CD4-positive, alpha-beta T cell treated with Interleukin-15 for 4 hours (primary cell): Measurements from ENCODE around the gene EIF2S2.
A peak's percentile ranks its signal among the peaks of the same experiment; 100 is the strongest.

Source experiments
- DNase-seq: peaks from one replicate; pipeline ENCODE4 v3.0.0-alpha.2; 2020; ENCODE audit warnings: low spot score

Gene EIF2S2

DNA sequence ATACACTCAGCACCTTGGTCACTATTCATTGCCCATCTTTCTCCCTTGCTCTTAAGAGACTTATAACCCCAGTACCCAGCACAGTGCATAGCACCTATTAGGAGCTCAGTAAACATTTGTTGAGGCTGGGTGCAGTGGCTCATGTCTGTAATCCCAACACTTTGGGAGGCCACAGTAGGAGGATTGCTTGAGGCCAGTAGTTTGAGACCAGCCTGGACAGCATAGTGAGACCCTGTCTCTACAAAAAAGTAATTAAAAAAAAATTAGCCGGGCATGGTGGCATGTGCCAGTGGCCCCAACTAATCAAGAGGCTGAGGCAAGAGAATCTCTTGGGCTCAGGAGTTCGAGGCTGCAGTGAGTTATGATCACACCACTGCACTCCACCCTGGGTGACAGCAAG is 8.2 kb upstream of the EIF2S2 start:
- DNase-seq = no peak

DNA sequence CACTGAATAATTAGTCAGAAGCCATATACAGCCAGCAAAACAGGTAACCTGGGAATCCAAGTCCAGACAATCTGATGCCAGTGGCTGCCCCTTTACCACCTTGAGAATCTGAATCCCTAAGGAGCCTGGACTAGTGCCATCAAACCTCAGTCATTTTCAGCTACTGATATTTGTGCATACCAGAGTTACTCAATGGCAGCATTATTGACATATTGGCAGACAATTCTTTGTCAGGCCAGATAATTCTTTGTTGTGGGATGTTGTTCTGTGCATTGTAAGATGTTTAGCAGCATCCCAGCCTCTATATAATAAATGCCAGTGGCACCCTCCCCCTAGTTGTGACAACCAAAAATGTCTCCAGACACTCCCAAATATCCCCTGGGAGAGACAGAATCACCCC is 3.2 kb upstream of the EIF2S2 start:
- no peak for DNase-seq

DNA sequence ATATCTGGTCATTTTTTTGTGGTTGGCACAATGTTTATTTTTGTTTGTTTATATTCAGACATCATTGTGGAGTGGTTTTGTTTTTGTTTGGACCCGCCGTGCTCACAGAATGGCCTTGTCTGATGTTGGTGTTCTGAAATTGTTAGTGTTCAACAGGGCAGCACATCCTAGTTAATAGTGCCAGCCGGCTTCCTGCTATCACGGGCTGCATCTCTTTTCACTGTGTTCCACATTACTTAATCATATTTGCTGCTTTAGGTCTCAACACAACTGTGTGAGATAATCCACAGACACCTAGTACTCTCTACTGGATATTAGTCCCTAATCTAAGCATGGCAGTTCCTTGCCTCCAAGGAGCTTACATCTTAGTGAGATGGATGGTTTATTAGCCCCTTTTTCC is 2.8 kb upstream of the EIF2S2 start:
- DNase-seq = no peak

DNA sequence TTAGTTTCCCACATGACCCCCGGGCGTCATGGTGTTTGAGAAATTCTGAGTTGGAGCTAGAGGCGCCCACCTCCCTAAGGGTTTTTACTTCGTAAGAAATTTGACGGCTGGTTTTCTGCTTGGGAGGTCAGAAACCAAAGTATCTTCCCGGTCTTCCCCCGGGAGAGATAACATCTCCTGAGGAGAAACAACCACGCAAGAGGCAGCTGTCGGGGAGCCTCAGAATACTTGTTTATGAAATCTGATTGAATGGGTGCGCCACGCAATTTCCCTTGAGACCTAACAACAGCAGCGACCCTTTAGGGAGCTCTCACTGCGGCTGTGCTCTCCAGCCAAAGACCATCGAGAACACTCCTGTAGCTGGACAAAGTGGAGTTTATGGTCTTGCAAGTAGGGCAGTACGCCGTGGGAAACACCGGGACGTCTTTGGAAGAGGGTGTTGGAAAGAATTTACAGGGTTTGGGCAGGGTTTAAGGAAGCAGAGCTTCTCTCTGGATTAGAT is 608 bp upstream of the EIF2S2 start:
- no peak for DNase-seq

DNA sequence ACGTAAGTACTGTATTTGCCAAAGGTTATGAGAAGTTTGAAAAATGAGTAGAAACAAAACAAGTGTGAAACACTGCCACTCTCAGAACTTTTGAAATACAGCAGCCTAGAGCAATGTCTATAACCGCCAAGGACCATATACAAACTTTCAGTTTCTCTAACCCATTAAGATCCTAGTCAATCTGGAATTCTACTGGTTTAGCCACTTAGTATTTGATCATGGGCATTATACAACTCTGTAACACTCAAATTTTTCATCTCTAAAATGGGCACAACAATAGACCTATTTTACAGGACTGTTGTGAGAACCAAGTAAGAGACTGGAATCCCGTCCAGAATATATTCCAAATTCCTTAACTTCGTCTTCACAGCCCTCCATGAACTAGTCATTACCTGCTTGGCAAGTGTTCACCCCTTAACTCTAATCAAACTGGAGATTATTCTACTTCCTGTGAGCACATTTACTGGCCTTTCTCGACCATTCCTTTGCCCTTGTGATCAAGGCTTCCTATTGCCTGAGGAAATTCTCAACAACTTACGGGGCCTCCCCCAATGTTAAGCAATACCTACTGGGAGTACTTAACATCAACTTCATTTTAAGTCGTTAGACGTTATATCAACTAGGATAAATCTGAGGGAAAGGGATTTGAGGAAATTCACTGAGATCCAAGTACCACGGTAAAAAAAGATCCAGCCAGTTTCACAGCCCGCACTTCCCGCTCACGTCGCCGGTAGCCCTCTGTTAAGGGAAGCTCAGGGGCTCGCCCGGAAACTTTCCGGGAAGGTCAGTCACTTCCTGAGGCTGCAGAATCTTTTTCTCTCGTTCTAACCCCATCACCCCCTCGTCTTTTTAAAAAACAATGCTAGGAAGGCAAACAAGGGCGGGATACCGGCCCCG is 1.1 kb downstream of the EIF2S2 start:
- peak; percentile 15 for DNase-seq

DNA sequence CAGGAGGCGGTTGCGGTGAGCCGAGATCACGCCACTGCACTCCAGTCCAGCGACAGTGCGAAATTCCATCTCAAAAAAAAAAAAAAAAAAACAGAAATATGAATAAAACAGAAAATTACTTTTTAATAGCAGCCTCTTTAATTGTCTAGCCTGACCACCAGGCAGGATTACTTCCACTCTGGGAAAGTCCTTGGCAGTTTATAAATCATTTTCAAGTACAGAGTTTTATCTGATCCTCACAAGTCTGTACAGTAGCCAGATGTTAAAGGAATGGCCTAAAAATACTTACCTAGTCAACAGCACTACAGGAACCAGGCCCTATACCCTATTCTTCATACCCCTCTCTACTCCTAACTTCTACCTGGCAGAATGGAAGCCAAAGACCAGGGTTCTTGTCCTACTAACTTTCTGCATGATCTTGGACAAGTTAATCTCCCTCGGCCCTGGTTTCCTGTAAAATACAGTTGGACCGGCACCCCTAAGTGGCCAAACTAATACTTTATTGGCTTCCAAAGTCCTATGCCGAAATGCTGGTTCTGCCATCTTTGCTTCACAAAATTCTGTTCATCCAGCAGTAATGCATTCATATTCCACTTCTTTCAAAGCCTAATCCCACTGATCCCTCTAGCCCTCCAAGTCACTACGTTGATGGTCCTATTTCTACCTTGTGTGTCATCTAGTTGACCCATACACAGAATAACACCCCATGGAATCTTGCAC is 1.9 kb downstream of the EIF2S2 start:
- DNase-seq = no peak

DNA sequence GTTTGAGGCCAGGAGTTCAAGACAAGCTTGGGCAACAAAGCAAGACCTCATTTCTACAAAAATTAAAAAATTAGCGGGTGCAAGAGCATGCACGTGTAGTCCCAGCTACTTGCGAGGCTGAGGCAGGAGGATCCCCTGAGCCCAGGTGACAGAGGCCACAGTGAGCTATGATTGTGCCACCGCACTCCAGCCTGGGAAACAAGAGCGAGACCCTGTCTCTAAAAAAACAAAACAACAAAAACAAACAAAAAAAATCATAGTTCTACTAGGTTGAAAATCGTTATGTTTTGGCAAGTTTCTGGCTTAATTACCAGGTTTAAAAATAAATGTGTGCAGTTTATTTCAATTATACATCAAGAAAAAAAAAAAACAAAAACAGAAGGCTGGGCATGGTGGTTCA is 2.6 kb downstream of the EIF2S2 start:
- no peak for DNase-seq

DNA sequence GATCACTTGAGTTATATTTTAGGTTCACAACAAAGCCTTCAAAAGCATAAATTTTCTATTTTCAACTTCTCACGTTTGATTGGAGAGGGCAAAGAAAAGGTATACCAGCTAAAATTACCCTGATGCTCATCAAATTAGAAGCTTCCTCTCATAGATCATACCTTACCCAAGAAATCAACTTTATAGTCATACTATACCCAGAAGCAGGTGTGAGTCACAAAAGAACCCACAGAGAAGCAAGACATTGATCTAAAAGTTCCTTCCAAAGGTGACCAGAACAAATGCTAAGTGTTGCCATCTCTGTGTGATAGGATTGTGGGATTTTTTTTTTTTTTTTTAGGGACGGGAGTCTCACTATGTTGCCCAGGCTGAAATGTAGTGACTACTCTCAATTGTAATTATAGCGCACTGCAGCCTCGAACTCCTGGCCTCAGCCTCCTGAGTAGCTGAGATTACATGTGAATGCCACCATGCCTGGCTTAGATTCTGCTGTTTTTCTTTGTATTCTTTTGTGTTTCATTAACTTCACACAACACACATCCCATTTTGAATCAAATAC is 3.3 kb downstream of the EIF2S2 start:
- peak; percentile 39 for DNase-seq

DNA sequence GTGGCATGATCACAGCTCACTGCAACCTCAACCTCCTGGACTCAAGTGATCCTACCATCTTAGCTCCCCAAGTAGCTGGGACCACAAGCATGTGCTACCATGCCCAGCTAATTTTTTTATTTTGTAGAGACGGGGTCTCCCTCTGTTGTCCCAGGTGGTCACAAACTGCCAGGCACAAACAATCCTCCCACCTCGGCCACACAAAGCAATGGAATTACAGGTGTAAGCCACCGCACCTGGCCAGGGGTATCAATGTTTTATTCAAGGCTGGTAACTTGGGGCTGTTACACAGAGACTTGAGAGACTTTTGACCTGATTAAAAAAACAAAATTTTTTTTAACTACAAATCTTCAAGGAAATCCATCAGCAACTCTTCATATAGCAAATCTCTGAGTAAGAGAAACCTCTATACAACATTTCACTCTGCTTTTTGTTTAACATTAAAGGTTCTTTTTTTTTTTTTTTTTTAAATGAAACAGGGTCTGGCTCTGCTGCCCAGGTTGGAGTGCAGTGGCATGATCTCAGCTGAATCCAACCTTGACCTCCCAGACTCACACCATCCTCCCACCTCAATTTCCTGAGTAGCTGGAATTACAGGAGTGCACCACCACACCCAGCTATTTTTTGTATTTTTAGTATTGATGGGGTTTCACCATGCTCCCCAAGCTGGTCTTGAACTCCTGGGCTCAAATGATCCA is 5.9 kb downstream of the EIF2S2 start:
- no peak for DNase-seq

DNA sequence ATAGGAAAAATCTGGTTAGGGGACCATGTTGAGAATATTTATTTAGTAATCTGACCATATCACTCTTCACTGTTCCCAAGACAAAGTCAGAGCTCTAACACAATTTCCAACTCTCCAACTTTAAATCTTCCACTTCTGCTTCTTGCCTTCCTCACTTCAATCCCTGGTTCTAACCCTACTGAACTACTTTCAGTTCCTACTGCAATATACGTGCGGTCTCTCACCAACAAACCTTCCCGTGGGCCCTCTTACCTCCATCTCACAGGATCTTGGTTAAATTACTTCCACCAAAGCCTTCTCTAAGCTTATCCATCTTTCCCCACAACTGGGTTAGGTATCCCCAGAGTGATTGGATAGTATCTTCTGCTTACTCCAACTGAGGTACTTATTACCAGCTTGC is 8.0 kb downstream of the EIF2S2 start:
- DNase-seq = no peak

DNA sequence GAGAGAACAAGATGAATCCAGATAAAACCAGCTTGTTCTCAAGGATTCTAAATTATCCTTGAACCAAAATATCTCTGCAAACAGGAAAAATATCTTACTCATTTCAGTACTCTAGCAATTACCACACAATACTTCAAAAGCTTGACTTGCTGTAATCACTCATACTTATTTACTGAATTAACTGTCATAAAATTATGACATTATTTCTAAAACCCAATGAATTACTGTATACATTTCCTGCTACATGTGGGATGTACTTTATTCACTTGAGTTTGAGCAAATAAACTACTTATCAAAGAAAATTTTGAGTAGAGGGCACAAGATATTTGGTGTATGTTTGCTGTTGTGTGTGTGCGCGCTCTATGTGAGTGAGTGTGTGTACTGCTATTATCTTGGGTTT is 9.7 kb downstream of the EIF2S2 start:
- no peak for DNase-seq

DNA sequence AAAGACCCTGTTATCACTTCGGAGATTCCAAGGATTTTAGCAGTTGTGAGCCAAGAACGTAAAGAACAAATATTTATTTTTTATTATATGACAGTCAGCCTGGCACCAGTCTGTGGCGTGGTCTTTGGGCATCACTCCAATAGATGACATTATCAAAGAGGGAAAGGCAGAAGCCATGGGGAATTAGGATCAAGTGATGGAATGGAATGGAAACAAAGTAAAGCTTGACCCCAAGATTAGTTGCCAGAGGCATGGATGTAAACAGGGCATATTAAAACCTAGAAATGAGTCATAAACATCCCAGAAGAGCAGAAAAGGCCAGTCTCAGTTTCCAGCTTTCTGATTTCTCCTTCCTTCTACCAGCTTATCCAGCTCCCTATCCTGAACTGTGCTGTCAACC is 11.5 kb downstream of the EIF2S2 start:
- DNase-seq = no peak

DNA sequence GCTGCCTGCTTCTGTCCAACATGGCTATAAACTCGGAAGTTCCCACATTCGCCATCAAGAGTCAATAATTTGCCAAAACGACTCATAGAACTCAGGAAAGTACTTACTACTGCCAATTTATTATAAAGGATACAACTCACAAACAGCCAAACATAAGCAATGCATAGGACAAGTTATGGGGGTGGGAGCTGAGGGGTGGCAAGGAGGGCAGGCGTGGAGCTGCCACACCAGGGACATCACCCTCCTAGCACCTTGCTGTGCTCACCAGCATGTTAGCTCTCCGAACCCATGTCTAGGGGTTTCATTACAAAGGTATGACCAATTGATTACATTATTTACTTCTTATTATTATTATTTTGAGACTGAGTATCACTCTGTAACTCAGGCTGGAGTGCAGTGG is 12.4 kb downstream of the EIF2S2 start:
- DNase-seq = no peak

DNA sequence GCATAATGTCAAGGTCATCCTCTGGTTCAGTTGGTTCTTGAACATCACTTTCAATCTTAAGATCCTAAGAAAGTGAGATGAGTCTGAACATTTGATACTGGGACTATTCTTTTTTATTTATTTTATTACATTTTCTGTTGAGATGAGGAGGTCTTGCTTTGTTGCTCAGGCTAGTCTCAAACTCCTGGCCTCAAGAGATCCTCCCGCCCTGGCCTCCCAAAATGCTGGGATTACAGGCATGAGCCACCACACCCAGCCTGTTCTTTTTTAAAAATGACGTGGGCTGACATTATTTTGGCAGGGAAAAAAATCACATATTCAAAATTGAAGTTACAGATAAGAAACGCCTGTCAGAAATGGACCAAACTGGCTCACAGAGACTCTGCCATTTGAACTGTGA is 13.5 kb downstream of the EIF2S2 start:
- DNase-seq = no peak

DNA sequence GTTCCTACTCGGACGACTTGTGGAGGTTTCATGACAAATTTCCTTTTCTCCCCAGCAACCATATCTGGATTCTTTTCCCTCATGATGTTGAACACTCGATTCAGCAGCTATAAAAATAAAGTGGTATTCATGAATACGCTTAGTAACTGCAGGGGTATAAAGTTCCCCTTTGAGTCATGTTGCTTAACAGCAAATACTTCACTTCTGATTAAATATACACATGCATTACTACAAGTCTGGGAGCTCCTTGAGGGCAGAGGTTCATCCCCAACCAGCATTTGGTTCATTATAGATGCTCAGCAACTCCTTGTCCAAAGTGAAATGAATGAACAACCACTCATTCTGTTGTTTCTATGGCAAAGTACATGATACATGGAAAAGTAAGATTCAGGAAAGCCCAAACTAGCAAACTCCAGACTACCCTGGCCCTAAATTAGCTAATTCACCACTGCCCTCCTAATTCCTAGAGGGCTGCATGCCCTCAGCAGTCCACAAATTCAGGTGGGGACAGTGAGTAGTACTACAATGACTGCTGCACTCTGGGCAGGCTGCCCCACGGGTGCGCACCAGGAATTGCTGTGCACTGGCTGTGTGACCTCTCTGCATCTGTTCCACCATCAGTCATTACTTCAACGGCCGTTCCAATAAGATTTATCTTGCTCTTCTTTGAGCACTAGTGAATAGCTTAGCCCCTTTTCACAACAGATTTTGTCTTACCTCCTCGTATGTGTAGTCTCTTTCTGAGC is 15.2 kb downstream of the EIF2S2 start:
- no peak for DNase-seq

DNA sequence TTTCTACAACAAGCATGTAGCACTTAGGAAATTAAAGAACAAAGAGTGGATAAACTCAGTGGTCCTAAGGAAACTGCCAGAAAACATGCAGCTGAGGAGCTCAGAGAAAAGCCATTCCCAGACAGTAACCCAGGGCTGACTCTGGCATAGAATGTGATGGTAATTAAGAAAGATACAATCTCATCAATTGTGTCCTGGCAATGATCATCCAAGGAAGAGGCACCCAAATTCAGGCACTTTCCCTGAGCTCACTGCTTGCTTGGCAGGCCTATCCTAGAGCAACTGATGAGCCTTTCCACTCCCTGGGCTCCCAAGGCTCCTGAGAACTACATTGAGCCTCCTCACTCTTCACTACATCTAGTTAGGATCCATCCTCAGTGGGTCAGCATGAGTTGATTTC is 16.2 kb downstream of the EIF2S2 start:
- no peak for DNase-seq

DNA sequence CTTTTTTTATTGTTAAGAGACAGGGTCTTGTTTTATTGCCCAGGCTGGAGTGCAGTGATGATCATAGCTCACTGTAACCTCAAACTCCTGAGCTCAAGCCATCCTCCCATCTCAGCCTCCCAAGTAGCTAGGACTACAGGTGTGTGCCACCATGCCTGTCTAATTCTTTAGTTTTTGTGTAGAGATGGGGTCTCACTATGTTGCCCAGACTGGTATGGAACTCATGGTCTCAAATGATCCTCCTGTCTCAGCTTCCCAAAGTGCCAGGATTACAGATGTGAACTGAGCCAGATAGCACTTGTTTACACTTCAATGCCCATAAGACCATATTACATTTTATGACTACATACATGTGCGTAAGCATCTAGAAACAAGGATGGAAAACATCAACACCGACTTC is 18.1 kb downstream of the EIF2S2 start:
- no peak for DNase-seq

DNA sequence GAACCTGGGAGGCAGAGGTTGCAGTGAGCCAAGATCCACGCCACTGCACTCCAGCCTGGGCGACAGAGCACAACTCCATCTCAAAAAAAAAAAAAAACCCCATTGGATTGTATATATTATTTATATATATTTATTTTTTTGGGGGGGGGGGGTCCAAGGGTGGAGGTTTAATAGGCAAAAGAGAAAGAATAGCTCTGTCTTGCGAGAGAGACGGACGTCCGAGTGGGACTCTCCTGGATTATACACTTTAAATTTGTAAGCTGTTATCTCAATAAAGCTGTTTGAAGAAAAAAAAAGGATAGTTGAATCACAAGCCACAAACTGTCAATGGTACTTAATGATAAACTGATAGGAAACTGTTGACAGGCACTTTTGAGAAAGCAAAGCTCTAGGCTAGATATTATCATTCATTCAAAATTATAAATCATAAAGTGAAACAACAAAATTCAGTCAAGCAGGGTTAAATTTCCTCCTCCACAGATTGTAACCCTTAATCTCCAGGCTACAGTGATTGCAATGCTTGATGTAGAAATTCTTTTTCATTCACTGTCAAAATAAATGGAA is 20.3 kb downstream of the EIF2S2 start:
- no peak for DNase-seq

DNA sequence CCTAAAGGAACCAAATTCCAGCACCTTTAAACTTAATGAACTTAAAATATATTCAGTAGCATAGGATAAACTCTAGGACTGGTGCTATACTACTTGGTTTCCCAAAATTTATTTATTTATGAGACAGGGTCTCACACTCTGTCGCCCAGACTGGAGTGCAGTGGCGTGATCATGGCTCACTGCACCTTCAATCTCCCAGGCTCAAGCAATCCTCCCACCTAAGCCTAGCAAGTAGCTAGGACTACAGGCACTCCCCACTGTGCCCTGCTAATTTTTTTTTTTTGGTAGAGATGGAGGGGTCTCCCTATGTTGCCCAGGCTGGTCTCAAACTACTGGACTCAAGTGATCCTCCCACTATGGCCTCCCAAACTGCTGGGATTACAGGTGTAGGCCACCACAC is 21.4 kb downstream of the EIF2S2 start:
- no peak for DNase-seq

DNA sequence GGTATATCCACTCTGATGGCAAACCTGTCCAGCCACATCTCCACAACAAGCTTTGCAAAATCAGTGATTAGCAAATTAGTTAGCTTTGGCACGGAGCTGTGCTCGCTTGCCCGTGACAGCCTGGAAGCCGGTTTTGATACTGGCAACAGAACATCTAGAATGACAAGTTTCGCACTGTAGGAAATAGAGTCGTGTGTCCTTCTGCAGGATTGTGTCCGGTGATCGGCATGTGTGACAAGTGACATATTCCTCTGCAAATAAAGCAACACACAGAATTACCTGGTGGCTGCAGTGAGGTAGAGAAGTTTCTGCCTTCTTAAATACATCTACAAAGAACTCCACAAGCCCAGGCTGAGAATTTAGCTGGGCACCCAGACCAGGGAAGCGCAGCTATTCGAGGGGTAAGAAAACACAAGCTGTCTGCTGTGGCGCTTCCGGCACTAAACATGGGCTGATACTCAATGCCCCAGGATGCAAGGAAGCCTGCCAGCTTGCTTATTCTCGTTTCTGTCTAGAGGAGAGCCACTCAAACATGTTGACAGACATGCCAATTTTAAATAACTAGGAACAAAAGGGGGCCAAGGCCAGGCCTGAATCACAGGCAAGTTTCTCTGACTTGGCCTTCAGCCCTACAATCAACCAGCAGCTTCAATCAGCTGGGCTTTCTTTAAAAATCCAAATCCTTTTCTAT is 22.2 kb downstream of the EIF2S2 start:
- DNase-seq = no peak

DNA sequence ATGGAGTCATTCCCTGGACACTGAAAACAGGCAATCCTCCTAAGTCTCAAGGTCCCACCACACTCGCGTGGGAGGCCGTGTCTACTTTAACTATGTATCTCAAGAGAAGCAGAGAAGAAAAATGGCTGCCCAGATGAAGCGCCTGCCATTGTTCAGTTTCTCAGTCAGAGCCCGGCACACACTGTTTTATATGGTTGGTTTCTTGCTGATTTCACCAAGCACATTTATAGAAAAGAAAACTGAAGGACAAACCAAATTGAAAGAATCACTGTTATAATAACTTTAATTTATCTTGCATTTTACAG is 22.9 kb downstream of the EIF2S2 start:
- DNase-seq = no peak
